Stimulated activated CD8-positive, alpha-beta memory T cell treated with anti-CD3 and anti-CD28 coated beads, Interleukin-7, amount 100 ng/mL, for 24 hours (primary cell): ENCODE measurements around the gene NUP210L.
"Not testable (repeated sequence)": the region's sequence is repeated elsewhere in the genome, so short reads cannot be mapped to it uniquely, and the experiment has no call there.

Source experiments
- DNase-seq: peaks from one replicate; pipeline ENCODE4 v3.0.0-alpha.2; 2020; ENCODE audit warnings: low read depth

NUP210L gene

DNA sequence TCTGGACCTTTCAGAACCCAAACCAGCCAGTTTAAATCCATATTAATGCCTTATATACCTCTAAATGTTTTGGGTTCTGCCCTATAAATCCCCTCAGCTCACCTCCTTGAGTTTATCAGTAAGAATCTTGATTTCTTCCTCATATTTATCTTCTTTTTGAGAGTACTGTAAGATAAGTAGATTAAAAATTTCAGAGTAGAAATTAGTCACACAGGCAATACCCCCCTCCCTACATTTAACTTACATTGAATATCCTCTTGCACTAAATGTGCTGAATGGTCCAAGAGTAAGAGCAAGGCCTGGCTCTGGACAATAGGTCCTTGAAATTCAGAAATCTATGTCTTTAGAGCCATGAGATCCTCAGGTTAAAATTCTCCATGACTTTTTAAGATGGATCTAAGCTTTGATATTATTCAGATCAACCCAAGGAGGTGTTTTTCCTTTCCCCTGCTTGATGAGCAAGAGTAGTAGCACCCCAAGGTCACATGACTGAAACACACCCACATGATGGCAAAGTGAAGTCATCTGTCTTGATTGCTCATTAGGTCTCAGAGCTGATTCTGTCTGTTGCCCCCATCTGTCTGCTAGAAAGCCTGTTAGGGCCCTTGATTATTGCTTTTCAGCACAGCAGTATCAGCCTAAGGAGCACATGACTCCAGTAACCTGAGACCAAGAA is 15.8 kb upstream of the NUP210L start:
- peak; percentile 22 for DNase-seq

DNA sequence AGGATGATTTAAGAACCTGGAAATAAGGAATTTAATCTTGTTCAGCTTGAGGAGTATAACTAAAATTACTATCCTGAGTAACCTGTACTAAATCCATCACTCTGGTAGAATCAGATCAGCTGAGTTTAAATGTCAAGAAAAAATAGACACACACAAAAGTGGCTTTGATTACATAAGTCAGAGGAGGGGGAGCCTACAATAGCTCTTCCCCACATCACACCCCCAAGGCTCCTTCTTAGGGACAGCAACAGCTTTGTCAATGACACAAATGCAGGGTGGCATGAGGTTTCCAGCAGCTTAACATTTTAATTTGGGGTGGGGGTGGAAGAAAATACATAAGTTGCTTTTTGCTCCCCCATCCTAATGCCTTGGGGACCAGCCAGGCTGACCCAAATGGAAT is 12.6 kb upstream of the NUP210L start:
- no peak for DNase-seq

DNA sequence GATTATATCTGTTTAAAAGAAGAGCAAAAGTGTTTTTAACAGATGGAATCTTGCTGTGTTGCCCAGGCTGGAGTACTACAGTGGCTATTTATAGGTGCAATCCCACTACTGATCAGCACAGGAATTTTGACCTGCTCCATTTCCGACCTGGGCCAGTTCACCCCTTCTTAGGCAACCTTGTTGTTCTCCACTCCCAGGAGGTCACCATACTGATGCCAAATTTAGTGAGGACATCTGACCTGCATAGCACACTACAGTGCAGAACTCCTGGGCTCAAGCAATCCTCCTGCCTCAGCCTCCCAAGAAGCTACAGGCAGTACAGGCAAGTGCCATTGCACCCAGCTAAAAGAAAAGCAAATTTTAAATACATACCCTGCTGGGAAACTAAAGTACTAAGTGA is 11.3 kb upstream of the NUP210L start:
- DNase-seq = no peak

DNA sequence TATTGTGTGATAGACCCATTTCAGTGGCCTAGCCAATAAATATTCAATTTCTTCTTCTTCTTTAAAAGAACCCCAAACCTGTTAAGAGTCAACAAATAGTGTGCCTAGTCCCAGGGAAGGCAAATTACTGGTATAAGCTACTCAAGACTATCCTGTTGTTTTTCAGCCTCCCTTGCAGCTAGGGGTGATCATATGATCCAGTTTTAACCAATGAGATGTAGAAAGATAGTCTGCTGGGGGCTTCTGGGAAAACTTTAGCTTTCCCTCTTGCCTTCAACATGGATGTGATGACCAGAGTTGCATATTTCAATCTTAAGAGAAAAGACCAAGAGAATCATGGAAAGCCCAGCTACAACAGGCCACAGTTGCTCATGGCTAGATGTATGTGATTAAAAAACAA is 4.7 kb upstream of the NUP210L start:
- no peak for DNase-seq

DNA sequence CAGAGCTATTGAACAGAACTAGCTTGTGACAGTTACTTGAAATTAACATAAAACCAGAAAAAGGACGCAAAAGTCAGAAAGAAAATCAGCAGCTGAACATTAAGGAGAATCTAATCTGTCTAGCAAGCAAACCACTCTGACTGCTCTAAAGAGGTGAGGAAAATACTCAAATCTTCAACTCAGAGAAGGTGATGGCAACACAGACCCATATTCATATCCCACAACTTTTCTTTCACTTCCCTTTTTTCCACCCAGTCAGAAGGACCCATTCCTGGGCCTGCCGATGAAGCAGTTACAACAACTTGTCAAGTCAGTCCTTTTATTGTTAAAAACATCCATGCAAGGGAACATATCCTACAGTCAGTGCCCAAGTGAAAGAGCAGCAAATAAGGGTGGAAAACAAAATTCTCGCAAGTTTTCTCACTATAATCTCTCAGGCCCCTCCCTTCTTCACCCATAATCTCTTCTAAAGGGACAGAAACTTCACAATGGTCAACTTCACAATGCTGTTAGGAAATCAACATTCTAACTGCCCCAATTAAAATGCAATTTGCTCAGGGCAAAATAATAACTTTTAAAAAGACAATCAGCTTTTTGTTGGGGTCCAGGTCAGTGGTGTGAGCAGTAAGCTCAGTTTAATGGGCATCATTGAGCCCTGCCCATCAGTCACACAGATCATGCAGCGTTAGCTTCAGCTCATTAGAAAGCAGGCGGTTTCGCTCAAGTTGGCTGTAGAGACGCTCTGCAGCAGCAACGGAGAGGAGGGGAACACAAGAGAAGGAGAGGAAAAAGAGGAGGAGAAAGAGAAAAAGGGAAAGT is 3.6 kb upstream of the NUP210L start:
- no peak for DNase-seq

DNA sequence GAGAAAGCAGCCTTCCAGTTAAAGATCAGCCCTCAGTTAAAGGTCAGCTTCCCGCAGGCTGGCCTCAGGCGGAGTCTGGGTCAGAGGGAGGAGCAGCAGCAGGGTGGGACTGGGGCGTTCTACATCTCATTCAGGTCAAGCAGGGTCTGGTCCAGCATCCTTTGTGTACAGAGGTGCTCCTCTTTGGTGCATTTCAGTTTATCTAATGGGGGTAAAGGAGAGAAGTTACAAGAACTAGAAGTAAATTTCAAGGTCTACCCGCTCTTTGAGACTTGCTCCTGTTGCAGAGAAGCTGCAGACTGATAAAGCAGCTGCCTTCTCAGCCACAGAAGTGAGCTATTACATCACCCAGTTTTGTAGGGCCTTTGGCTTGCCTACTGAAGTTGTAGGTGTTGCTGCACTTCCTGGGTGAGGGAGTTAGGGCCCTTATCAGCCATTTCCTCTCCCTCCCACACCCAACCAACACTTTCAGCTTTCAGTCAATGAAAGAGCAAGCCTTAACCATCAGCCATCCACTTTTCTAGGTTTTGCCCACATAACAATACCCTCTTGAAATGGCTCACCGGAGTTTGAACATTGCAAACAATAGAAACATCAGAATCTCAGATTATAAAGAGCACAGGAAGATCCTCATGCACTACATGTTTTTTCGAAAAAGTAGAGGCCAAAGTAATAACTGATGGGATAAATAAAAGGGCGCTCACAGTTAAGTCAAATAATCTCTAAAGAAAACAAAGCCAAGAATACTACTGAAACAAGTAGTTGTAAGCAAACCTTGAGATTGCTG is 2.8 kb upstream of the NUP210L start:
- DNase-seq = peak; percentile 19

DNA sequence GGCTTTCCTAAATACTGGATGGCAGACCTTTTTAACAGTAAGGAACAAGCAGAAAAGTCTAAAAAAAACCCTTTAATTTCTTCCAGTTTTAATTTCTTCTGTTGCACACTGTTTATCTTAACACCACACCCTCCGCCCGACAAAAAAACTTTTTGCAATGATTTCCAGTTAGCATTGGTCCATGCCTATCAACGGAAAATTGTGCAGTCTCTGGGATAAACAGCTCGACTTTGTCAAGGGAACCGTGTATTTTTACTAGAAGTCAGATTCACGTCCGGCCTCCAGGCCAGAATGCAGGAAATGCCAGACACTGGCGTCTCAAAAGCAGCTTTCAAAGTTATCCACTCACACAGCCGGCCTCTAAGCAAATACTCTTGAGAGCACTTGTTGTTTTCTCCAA is 378 bp upstream of the NUP210L start:
- DNase-seq = no peak

GRCh38 chr1:154154053-154154452 is 820 bp downstream of the NUP210L start:
- no peak for DNase-seq

- no peak for DNase-seq
Observed at GRCh38 chr1:154151311-154151710, 3.6 kb downstream of the NUP210L start.

DNA sequence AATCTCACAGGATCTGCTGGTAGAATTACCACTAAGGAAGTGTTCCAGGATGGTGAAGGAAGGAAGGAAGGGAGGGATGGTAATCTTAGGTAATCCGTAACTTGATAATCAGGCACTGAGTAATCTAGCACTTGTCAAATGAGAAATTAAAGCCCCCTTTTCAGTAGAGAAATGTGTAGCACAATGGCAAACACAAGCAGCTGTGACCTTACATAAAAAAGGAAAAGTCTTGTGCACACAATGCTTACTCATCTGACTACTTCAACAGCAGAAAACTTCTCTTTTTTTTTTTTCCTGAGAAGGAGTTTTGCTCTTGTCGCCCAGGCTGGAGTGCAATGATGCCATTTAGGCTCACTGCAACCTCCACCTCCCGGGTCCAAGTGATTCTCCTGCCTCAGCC is 6.1 kb downstream of the NUP210L start:
- DNase-seq = no peak

GRCh38 chr1:154147505-154147904 is 7.4 kb downstream of the NUP210L start:
- DNase-seq = not testable (repeated sequence)

DNA sequence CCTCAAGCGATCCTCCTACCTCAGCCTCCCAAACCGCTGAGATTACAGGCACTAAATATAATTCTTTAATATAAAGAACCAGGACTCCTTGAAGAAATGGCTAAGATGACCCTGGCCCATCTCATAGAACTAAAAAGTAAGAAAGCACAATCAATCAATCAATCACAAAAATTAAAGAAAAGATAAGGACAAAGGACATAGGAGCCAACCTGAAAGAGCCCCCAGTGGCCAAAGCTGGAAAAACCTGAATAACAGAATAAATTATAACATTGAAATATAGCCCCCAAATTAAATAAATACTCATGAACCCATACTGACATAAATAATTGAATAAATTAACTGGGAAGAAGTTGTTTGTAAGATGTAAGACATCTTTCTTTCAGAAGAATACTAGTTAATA is 8.9 kb downstream of the NUP210L start:
- DNase-seq = no peak

DNA sequence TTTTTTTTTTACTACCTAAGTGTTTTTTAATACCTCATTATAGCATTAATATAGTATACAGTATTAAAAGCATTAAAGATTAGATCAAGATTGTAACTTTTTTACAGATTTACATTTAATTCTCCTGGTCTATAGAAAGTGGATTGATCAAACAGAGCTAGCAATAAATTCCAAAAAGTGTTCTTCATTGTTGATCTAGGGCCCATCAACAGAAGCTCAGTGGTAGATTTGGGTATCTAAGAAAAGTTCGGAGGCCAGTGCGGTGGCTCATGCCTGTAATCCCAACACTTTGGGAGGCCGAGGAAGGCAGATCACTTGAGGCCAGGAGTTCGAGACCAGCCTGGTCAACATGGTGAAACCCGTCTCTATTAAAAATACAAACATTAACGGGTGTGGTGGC is 12.5 kb downstream of the NUP210L start:
- no peak for DNase-seq

- DNase-seq = no peak
Observed at GRCh38 chr1:154141240-154141639, 13.6 kb downstream of the NUP210L start.

DNA sequence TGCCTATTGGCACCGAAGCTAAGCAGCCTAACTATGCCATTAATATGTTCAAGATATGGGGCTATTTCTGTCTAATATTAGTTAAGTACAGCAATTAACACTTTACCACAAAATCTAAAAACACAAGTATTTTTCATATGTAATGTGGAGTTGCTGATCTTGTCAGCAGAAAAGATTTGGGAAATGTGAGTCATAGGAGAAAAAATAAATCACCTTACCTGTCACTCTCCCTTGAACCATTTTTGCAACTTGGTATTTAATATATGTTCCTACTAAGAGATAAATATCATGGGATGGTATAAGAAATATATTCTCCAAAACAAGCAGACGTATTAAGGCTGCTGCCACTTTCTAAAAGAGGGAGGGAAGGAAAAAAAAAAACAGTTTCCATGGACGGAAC is 17.0 kb downstream of the NUP210L start:
- no peak for DNase-seq

- no peak for DNase-seq
Observed at GRCh38 chr1:154133256-154133655, 21.6 kb downstream of the NUP210L start.

DNA sequence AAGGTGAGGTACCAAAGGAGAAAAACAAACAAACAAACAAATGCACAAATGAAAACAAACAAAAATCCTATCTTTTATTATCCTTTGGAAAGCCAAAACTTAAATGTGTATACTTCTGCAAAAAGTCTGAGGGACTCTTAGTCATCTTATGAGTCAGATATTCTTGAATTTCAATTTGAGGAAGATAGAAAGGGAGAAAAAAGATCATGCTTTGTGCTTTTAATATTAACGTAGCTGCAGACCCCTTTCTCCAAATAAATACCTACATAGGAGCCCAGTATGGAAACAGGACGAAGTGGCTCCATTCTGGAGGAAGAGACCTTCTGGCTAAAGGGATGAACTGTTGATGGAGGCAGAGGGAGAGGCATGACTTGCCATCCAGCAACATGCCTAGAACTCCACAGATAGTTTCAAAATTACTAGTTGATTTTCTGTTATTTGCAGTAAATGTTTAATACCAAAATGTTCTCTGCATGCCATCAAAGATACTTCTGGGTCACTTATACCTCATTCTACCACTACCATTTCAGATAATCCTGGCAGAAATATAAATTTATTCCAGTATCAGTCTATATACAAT is 25.4 kb downstream of the NUP210L start:
- DNase-seq = no peak

DNA sequence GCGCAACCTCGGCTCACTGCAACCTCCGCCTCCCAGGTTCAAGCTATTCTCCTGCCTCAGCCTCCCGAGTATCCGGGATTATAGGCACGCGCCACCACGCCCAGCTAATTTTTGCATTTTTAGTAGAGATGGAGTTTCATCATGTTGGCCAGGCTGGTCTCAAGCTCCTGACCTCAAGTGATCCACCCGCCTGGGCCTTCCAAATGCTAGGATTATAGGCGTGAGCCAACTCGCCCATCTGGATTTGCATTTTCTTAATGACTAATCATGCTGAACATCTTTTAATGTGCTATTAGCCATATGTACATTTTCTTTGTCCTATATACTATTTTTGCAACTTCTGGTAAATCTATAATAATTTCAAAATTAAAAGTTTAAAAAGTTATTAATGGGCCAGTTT is 31.7 kb downstream of the NUP210L start:
- not testable (repeated sequence) for DNase-seq

GRCh38 chr1:154117642-154118041 is 37.2 kb downstream of the NUP210L start:
- DNase-seq = no peak

GRCh38 chr1:154115180-154115579 is 39.7 kb downstream of the NUP210L start:
- DNase-seq = no peak

DNA sequence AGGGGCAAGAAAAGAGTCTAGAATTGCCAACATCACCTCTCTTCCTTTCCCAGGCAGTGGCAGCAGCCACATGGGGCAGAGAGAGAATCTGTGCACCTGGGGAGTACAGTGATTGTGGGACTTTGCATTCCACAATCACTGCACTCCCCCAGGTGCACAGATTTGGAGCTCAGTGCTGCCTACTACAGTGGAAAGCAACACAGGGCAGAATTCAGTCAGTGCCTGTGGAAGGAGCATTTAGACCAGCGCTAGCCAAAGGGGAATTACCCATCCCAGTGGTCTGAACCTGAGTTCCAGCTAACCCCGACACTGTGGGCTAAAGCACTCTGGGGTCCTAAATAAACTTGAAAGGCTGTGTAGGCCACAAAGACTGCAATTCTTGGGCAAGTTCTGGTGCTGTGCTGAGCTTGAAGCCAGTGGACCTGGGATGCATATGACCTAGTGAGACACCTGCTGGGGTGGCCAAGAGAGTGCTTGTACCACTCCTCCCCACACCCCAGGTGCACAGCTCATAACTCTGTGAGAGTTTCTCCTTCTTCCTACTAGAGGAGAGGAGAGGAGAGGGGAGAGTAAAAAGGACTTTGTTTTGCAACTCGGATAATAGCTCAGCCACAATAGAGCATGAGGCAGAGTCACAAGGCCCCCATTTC is 50.3 kb downstream of the NUP210L start:
- DNase-seq = no peak

DNA sequence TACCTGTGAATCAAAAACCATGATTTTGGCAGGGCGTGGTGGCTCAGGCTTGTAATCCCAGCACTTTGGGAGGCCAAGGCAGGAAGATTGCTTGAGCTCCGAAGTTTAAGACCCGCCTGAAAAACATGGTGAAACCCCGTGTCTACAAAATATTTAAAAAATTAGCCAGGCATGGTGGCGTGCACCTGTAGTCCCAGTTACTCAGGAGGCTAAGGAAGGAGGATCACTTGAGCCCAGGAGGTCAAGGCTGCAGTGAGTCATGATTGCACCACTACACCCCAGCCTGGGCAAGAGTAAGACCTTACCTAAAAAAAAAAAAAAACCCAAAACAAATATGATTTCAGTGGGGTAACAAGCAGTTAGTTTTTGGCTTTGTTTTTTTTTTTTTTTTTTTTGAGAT is 54.7 kb downstream of the NUP210L start:
- not testable (repeated sequence) for DNase-seq
